ENCODE measurements around the gene DHFR. TPM values are rescaled to one million over a fixed set of nuclear protein-coding genes. Genes with fewer than 3 reads are reported as not detected.
A peak's percentile ranks its signal among the peaks of the same experiment; 100 is the strongest.
"Not testable (repeated sequence)": the region's sequence is repeated elsewhere in the genome, so short reads cannot be mapped to it uniquely, and the experiment has no call there.

DHFR gene
- total RNA-seq, 1 donor from 2014 or later, result 15.6 TPM

- DNase-seq (ENCODE audit: low read depth), result no peak
These were observed 57.3 kb downstream of the DHFR start for GRCh38 chr5:80597500-80597899.

DNA sequence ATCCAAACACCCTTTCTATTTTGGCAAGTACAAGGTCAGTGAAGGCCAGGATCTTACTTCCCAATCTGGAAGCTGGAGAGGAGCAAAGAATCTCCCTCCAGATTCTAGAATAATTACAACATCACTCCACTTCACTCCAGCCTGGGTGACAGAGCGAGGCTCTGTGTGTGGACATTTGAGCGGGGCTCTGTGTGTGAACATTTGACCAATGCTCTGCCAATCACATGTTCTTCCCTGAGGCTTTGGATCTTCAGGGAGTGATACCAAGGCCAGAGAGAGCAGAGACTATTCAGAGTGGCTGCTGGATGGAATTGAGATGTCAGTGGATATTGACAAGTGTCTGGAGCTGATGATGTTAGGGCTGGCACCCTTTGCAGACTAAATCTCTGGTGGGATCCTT is 60.0 kb downstream of the DHFR start:
- DNase-seq (ENCODE audit: low read depth), result no peak

DNA sequence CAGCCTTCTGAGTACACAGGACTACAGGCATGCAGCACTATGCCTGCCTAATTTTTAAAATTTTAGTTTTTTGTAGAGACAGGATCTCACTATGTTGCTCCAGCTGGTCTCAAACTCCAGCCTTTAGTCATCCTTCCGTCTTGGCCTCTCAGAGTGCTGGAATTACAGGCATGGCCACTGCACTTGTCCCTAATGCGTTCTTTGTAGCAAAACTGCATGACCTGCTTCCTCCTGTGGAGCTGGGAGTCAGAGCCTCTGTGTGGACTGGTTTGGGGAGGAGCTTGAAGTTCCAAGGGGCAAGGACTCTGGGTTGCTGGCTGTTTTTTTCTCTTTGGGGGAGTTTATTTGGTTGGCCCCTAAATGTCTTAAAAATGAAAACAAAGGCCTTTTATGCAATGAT is 62.0 kb downstream of the DHFR start:
- DNase-seq (ENCODE audit: low read depth), result no peak

- DNase-seq (ENCODE audit: low read depth), result no peak
These were observed 62.7 kb downstream of the DHFR start for GRCh38 chr5:80592105-80592504.

GRCh38 chr5:80591352-80591751 is 63.4 kb downstream of the DHFR start:
- DNase-seq (ENCODE audit: low read depth), result peak; percentile 40

- no peak for DNase-seq (ENCODE audit: low read depth)
These were observed 64.0 kb downstream of the DHFR start for GRCh38 chr5:80590766-80591165.

DNA sequence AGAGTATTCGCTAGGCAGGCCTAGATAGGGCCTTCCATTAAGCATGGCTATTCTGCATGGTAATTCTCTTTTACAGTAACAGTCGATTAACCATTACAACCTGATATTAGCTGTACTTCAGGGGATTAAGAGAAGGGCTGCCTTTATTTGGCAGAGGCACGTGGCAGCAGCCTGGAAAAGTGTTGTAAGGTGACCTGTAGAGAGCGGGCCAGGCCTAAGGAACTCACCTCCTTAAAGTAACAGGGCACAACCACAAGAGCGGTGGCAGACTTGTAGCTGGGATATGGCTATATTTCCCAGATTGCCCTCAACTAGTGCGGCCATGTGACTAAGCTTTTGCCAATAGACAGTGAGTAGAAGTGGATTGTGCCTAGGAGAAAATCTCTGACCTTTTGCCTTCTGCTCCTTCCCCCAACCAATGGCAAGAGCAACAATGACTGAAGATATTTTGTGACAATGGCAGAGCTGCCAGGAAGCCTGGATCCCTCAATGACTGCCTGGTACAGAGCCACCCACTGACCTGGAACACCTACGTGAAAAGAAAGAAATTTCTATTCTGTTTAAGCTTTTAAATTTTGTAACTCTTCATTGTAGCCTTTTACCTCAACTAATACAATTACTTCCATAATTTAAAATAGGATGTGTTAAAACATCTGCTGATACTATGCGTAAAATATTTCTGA is 65.8 kb downstream of the DHFR start:
- DNase-seq (ENCODE audit: low read depth), result no peak

DNA sequence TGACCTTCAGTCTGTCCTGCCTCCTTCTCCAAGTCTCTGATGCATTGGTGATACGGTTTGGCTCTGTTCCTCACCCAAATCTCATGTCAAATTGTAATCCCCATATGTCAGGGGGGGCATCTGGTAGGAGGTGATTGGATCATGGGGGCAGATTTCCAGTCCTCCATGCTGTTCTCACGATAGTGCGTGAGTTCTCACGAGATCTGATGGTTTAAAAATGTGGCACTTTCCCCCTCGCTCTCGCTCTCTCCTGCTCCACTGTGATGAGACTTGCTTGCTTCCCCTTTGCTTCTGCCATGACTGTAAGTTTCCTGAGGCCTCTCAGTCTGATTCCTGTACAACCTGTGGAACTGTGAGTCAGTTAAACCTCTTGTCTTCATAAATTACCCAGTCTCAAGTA is 70.0 kb downstream of the DHFR start:
- DNase-seq (ENCODE audit: low read depth), result no peak

- DNase-seq (ENCODE audit: low read depth), result not testable (repeated sequence)
These were observed 74.5 kb downstream of the DHFR start for GRCh38 chr5:80580291-80580690.

- DNase-seq (ENCODE audit: low read depth), result no peak
These were observed 75.7 kb downstream of the DHFR start for GRCh38 chr5:80579050-80579449.

DNA sequence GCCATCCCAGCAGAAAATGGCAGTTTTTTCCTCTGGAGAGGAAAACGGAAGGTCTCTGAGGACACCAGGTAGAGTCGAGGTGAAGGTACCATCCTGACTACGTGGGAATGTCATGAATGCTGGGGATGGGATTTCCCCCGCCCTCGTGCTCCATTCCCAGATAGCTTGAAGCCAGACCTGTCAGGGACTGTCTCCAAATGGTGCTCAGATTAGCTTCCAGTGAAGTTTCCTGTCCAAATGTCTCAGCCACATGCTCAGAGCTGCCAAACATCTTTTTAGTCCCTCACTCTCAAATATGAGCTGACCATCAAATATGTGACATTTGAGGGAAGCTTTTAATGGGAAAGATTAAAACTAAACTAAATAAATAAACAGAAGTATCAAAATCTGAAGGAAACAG is 77.1 kb downstream of the DHFR start:
- DNase-seq (ENCODE audit: low read depth), result no peak

- DNase-seq (ENCODE audit: low read depth), result no peak
These were observed 78.4 kb downstream of the DHFR start for GRCh38 chr5:80576383-80576782.

Other genes starting within 250 kb of the DHFR start
- 27.3 and 31.3 TPM in 2 replicates for gene ZFYVE16, start 246.9 kb downstream of the DHFR start, total RNA-seq
- gene FAM151B, start 166.9 kb downstream of the DHFR start, total RNA-seq, result 5.6 and 12.0 TPM in 2 replicates
- gene ANKRD34B, start 84.7 kb downstream of the DHFR start, total RNA-seq, result not detected in 2 replicates
- 12.0 and 12.2 TPM in 2 replicates for gene MSH3, start 331 bp downstream of the DHFR start, total RNA-seq

All from myocyte (in vitro differentiated cells).